Kidney (tissue), 14 donors: ENCODE measurements around the gene ASB8. TPM values are rescaled to one million over a fixed set of nuclear protein-coding genes. Genes with fewer than 3 reads are reported as not detected.
A peak's percentile ranks its signal among the peaks of the same experiment; 100 is the strongest.

Experiments
- DNase-seq, 5 donors: peaks; one replicate each; pipeline ENCODE4 v3.0.0-alpha.2; 2013 to 2020
- FAIRE-seq: peaks from 2 replicates; lab custom pipeline; 2012; peaks lifted over from hg19 to GRCh38; lab: Jason Lieb, UNC
- H3K27ac ChIP-seq, 2 donors: one replicate each; pipeline ENCODE4 v1.7.0; 2013; ENCODE audit warnings: low read depth in 2 of 2, low read length in 2 of 2, inconsistent platforms in 1 of 2
- H3K27me3 ChIP-seq: one replicate; pipeline ENCODE4 v1.7.1; 2013; ENCODE audit warnings: low read length, inconsistent platforms; ENCODE audit not compliant: control insufficient read depth, insufficient read depth
- H3K36me3 ChIP-seq, 3 donors: one replicate each; pipeline versions ENCODE4 v1.7.0 to v1.7.1; 2013; ENCODE audit warnings: low read length in 3 of 3, control low read depth in 1 of 3, inconsistent platforms in 1 of 3; ENCODE audit not compliant: insufficient read depth in 3 of 3, control insufficient read depth in 2 of 3
- H3K4me1 ChIP-seq, 3 donors: one replicate each; pipeline versions ENCODE4 v1.7.0 to v1.7.1; 2013; ENCODE audit warnings: low read length in 3 of 3, inconsistent platforms in 1 of 3, low read depth in 1 of 3; ENCODE audit not compliant: control insufficient read depth in 2 of 3, insufficient read depth in 2 of 3
- H3K4me3 ChIP-seq, 3 donors: one replicate each; pipeline versions ENCODE4 v1.7.0 to v1.8.1; 2013; ENCODE audit warnings: low read length in 3 of 3, control low read depth in 1 of 3, inconsistent platforms in 1 of 3
- H3K9ac ChIP-seq, 3 donors: one replicate each; pipeline versions ENCODE4 v1.7.0 to v1.7.1; 2013; ENCODE audit warnings: low read length in 3 of 3, control low read depth in 1 of 3, inconsistent platforms in 1 of 3
- H3K9me3 ChIP-seq, 3 donors: one replicate each; pipeline versions ENCODE4 v1.7.0 to v1.7.1; 2013; ENCODE audit warnings: low read length in 3 of 3, control low read depth in 1 of 3, inconsistent platforms in 1 of 3; ENCODE audit not compliant: control insufficient read depth in 2 of 3, insufficient read depth in 1 of 3
- intact Hi-C: fragments of 100-400 bp; cut with DNase I; formaldehyde crosslinking; loops from one replicate; pipeline ENCODE4 v1.11.1; 2022
- polyA plus RNA-seq: library from polyadenylated mRNA; stranded (reverse); fragments of 350-450 nt; fragmentation: Illumina TruSeq; extraction: RNeasy Lipid Tissue Mini Kit (QIAGEN cat#74804); gene quantifications from one replicate; pipeline ENCODE4 v1.2.3, GENCODE V29; 2014; ENCODE audit warnings: low read depth, low replicate concordance; ENCODE audit not compliant: insufficient read depth
- total RNA-seq: library from RNA; stranded (reverse); fragmentation: NEBNext Ultra II Directional; extraction: Animal tissue kit (Norgen Biotek cat#: 25700); gene quantifications from one replicate; pipeline ENCODE4 v1.2.1, GENCODE V29; 2021
- TF ChIP-seq, protein P1 (sequence below): IDR thresholded peaks from 3 replicates; pipeline ENCODE4 v1.5.1; 2012; ENCODE audit warnings: mild to moderate bottlenecking, moderate library complexity, borderline replicate concordance; ENCODE audit not compliant: insufficient read depth; ENCODE audit errors: extremely low read depth
- donor health status: control.
- donor health status: control.
- donor health status: control.
- donor health status: control.
- donor health status: control.
- donor health status: DM: yes; HTN: yes; CAD: no.
- donor health status: Normal renal cell carcinoma (clear cell type).

Gene ASB8
- total and polyA plus RNA-seq, 2 donors from 2014 or later, result 27.3 to 40.5 TPM

GRCh38 chr12:48182631-48183030 lies 25.3 kb upstream of the ASB8 start:
- H3K4me3 ChIP-seq, result peak overlapping the region in 2 of 3 donors; percentile 73 to 78
- H3K9ac ChIP-seq, result peak overlapping the region in 1 of 3 donors; percentile 56
- H3K9me3 ChIP-seq, result no peaks in the 10 kb centered on the region
- TF ChIP-seq, protein P1, sequence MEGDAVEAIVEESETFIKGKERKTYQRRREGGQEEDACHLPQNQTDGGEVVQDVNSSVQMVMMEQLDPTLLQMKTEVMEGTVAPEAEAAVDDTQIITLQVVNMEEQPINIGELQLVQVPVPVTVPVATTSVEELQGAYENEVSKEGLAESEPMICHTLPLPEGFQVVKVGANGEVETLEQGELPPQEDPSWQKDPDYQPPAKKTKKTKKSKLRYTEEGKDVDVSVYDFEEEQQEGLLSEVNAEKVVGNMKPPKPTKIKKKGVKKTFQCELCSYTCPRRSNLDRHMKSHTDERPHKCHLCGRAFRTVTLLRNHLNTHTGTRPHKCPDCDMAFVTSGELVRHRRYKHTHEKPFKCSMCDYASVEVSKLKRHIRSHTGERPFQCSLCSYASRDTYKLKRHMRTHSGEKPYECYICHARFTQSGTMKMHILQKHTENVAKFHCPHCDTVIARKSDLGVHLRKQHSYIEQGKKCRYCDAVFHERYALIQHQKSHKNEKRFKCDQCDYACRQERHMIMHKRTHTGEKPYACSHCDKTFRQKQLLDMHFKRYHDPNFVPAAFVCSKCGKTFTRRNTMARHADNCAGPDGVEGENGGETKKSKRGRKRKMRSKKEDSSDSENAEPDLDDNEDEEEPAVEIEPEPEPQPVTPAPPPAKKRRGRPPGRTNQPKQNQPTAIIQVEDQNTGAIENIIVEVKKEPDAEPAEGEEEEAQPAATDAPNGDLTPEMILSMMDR, result no peak
- no peak for FAIRE-seq
- no peaks in the 10 kb centered on the region for H3K36me3 ChIP-seq
- peaks cover 0 to 13% (median 0%) of the 10 kb centered on the region in 3 donors for H3K4me1 ChIP-seq
- no peak for DNase-seq
- intact Hi-C loops, result no loop called here
- H3K27me3 ChIP-seq, result peaks cover 18% of the 10 kb centered on the region
- no peak overlapping the region for H3K27ac ChIP-seq

DNA sequence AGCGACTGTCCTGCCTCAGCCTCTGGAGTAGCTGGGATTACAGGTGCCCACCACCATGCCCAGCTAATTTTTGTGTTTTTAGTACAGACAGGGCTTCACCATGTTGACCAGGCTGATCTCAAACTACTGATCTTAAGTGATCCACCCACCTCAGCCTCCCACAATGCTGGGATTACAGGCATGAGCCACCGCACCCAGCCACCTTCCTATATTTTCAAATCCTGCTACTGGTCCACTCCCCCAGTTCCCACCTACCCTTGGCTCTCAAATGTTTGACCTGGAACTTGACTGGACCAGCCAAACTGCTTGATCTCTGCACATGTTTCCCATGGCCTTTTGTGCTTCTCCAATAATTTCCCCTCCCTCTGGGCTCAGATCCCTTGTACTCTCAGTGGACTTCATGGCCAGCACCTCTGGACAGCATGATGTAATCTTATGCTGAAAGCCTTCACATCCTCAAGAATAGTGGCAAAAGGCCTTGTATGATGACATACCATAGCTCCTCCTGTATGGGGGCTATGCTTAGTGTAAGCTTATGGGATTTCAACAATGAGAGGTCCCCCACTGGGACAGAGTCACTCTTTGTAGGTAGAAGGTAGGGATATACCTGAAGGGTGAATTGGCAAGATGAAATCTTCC lies 23.7 kb upstream of the ASB8 start:
- intact Hi-C loops, result no loop called here
- Histone ChIP-seq H3K4me3 (no peak overlapping the region), H3K27ac (no peak overlapping the region), H3K9me3 (no peaks in the 10 kb centered on the region), H3K27me3 (peaks cover 18% of the 10 kb centered on the region), H3K36me3 (no peaks in the 10 kb centered on the region), H3K9ac (no peak overlapping the region), H3K4me1 (peaks cover 0 to 13% (median 0%) of the 10 kb centered on the region in 3 donors)
- FAIRE-seq, result no peak
- TF ChIP-seq, protein P1, result no peak
- no peak for DNase-seq

DNA sequence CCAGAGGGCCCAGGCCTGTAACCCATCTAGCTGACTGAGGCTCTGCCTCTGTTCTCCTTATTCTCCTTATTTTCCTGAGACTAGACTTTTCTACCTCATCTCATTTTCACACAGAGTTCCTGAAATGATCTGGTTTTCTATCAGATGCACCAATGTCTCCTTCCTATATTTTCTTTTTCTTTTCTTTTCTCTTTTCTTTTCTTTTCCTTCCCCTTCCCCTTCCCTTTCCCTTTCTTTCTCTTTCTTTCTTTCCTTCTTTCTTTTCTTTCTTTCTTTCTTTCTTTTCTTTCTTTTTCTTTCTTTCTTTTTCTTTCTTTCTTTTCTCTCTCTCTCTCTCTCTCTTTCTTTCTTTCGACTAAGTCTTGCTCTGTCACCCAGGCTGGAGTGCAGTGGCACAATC lies 23.1 kb upstream of the ASB8 start:
- FAIRE-seq (no peak), DNase-seq (no peak)
- TF ChIP-seq, protein P1, result no peak
- Histone ChIP-seq H3K9ac (no peak overlapping the region), H3K4me3 (no peak overlapping the region), H3K27me3 (peaks cover 13% of the 10 kb centered on the region), H3K27ac (no peak overlapping the region), H3K36me3 (no peaks in the 10 kb centered on the region), H3K9me3 (no peaks in the 10 kb centered on the region), H3K4me1 (peaks cover 0 to 13% (median 4%) of the 10 kb centered on the region in 3 donors)
- intact Hi-C loops, result no loop called here

DNA sequence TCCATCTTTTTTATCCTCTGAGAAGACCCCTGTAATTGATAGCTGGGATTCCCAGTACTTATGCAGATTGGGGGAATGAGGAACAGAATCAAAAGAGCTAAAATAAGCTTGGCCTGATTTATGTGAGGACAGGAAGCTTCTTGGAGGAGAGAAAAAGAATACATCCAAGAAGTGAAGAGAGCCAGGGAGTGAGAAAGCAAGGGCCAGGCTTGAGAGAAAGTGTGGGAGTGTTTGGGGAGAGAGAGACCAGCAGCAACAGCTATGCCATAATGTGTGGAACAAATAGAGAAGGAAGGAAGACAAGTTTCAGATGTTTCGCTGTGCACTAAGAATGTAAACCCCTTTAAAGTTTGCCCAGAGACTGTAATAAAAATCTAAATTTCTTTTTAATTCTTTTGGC lies 22.2 kb upstream of the ASB8 start:
- Histone ChIP-seq H3K27ac (no peak overlapping the region), H3K27me3 (peaks cover 13% of the 10 kb centered on the region), H3K9me3 (no peaks in the 10 kb centered on the region), H3K4me3 (no peak overlapping the region), H3K9ac (no peak overlapping the region), H3K36me3 (no peaks in the 10 kb centered on the region), H3K4me1 (peaks cover 0 to 13% (median 4%) of the 10 kb centered on the region in 3 donors)
- DNase-seq (no peak), FAIRE-seq (no peak)
- TF ChIP-seq, protein P1, result no peak
- intact Hi-C loops, result no loop called here
